SK-N-MC (cell line): Measurements from ENCODE around the gene ALG6.
"Not testable (repeated sequence)": the region's sequence is repeated elsewhere in the genome, so short reads cannot be mapped to it uniquely, and the experiment has no call there.

ENCODE experiments used
- DNase-seq: peaks from one replicate; pipeline ENCODE4 v3.0.0-alpha.2; 2011; ENCODE audit warnings: low read depth, low spot score
- H3K27ac ChIP-seq: fragments of 200-600 bp; sonication (generic); 2 replicates; pipeline ENCODE4 v1.5.1; 2016; ENCODE audit warnings: mixed run types
- H3K36me3 ChIP-seq: fragments of 200-600 bp; sonication (generic); 2 replicates; pipeline ENCODE4 v1.6.1; 2017; ENCODE audit warnings: antibody characterized with exemption, low read length, mixed read lengths; ENCODE audit not compliant: insufficient read depth
- H3K4me3 ChIP-seq: fragments of 200-600 bp; sonication (generic); 2 replicates; pipeline ENCODE4 v1.5.1; 2016
- H3K9ac ChIP-seq: fragments of 200-600 bp; sonication (generic); 2 replicates; pipeline ENCODE4 v1.8.0; 2017; ENCODE audit warnings: mixed run types, mixed read lengths; ENCODE audit not compliant: insufficient read length
- H3K9me3 ChIP-seq: fragments of 200-600 bp; sonication (generic); 2 replicates; pipeline ENCODE4 v1.6.1; 2017; ENCODE audit warnings: low read depth, mild to moderate bottlenecking, antibody characterized with exemption, low read length, moderate library complexity, mixed read lengths
- EZH2 ChIP-seq: fragments of 200-600 bp; sonication (generic); IDR thresholded peaks from one replicate; pipeline ENCODE4 v1.6.1; 2017; ENCODE audit warnings: antibody characterized with exemption
- FOXP2 ChIP-seq: optimal IDR thresholded peaks from 2 replicates; pipeline ENCODE3; 2011; ENCODE audit warnings: mild to moderate bottlenecking, moderate library complexity; ENCODE audit not compliant: insufficient read depth; ENCODE audit errors: extremely low read length, control extremely low read depth
- POLR2AphosphoS5 ChIP-seq: IDR thresholded peaks from 2 replicates; pipeline ENCODE4 v1.6.1; 2012; ENCODE audit warnings: mild to moderate bottlenecking, low read depth, low read length, borderline replicate concordance

ALG6 gene

DNA sequence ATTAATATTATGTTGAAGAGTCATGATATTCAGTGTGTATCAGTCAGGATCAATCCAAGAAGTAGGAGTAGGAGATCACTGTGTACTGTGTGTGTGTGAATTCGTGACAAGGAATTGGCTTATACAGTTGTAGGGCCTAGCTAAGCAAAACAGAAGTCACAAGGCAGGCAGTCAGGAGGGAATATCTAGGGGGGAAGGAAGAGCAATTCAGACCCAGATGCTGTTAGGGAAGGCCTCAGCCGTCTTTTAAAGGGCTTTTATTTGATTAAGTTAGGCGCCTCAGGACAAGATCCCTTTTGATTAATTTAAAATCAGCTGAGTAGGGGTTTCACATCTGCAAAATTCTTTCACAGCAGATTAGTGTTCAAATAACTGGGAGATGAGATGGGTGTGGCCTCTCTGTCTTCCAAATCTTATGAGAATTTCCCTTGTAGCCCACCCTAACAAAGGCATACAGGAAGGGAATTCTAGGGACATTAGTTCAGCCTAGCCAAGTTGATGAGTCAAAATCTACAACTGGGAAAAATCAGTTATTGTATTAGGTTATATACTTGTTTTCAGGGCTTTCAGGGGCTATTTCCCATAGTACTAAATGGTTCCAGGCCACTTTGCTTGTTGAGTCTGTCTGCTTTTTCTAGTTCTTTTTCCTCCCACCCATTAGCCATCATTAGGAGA is 47.4 kb downstream of the ALG6 start:
- Histone ChIP-seq H3K36me3 (peaks cover 7% of the 10 kb centered on the region), H3K4me3 (peak overlapping the region; percentile 44), H3K27ac (peak overlapping the region; percentile 96), H3K9me3 (no peaks in the 10 kb centered on the region), H3K9ac (peak overlapping the region; percentile 52)
- DNase-seq: peak; percentile 89
- TF ChIP-seq FOXP2 (peak; percentile 77), EZH2 (no peak), POLR2AphosphoS5 (peak; percentile 45; the same call in 1 of the 2 replicates)

DNA sequence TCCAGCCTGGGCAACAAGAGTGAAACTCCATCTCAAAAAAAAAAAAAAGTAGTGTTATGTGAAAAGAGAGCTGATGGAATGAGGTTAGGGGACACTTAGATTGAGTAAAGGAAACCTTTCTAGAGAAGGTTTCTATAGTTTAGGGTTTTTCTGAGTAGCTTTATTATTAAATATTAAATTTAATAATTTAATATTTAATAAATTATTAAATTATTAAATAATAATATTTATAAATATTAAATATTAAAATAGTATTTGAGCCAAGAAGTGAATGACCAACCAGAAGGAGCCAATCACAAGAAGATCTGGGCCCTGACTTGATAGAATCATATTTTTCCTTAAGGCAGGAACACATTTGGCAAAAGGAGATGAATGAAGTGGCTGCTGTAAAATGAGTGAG is 50.7 kb downstream of the ALG6 start:
- no peak for DNase-seq
- no peak overlapping the region for H3K4me3 ChIP-seq
- TF ChIP-seq EZH2 (no peak), POLR2AphosphoS5 (no peak), FOXP2 (no peak)
- H3K36me3 ChIP-seq: peaks cover 15% of the 10 kb centered on the region
- H3K9ac ChIP-seq: no peak overlapping the region
- no peak overlapping the region for H3K27ac ChIP-seq
- no peaks in the 10 kb centered on the region for H3K9me3 ChIP-seq

DNA sequence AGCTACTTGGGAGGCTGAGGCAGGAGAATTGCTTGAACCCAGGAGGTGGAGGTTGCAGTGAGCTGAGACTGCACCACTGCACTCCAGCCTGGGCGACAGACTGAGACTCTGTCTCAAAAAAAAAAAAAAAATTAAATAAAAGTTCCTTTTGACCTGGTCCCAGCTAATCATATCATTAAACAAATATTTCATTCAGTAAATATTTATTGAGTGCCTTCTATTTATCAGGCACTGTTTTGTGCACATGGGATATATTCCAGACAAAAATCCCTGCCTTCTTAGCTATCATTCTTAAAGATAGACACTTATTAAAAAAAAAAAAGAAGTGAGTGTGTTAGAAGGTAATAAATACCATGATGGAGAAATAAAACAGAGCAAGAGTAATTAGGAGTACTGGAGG is 53.3 kb downstream of the ALG6 start:
- H3K4me3 ChIP-seq, H3K9ac ChIP-seq, H3K27ac ChIP-seq, H3K9me3 ChIP-seq, DNase-seq: not testable (repeated sequence)
- peaks cover 15% of the 10 kb centered on the region for H3K36me3 ChIP-seq

DNA sequence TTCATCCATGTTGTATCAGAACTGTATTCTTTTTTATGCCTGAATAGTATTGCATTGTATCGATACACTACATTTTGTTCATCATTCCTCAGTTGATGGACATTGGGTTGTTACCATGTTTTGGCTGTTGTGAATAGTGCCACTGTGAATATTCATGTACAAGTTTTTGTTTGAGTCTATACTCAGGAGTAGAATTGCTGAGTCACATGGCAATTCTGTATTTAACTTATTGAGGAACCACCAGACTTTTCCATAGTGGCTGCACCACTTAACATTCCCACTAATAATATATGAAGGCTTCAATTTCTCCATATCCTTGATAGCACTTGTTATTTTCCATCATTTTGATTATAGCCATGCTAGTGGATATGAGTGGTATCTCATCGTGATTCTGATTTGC is 56.2 kb downstream of the ALG6 start:
- H3K9ac ChIP-seq: no peak overlapping the region
- H3K36me3 ChIP-seq: peaks cover 16% of the 10 kb centered on the region
- H3K27ac ChIP-seq: no peak overlapping the region
- no peak overlapping the region for H3K4me3 ChIP-seq
- no peak for TF ChIP-seq POLR2AphosphoS5
- no peak for TF ChIP-seq EZH2
- TF ChIP-seq FOXP2: no peak
- no peak for DNase-seq
- H3K9me3 ChIP-seq: no peaks in the 10 kb centered on the region

DNA sequence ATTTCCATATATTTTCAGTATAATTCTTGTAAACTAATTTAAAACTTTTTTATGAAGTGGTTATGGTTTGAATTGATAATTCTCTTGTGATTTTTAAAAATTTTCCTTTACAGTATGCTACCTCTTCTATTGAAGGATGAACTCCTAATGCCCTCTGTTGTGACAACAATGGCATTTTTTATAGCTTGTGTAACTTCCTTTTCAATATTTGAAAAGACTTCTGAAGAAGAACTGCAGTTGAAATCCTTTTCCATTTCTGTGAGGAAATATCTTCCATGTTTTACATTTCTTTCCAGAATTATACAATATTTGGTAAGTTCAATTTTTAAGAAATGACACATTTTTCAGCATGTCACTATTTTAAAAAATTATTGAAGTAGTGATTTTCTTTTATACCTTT is 61.4 kb downstream of the ALG6 start:
- Histone ChIP-seq H3K27ac (no peak overlapping the region), H3K36me3 (peaks cover 40% of the 10 kb centered on the region), H3K9ac (no peak overlapping the region), H3K4me3 (no peak overlapping the region), H3K9me3 (peaks cover 9% of the 10 kb centered on the region; the same call in 1 of the 2 replicates)
- no peak for DNase-seq
- TF ChIP-seq FOXP2 (no peak), EZH2 (no peak), POLR2AphosphoS5 (no peak)

DNA sequence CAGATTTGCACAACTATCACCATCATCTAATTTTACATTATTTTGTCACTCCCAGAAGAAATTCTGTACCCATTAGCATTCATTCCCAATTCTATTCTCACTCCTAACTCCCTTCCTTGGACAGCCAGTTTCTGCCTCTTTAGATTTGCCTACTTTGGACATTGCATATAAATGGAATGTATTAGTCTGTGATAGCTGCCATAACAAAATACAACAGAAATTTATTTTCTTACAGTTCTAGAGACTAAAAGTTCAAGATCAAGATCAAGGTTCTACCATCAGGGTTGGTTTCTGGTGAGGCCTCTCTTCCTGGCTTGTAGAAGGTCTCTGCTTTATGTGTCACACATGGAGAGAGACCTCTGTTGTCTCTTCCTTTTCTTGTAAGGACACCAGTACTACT is 61.9 kb downstream of the ALG6 start:
- peaks cover 9% of the 10 kb centered on the region; the same call in 1 of the 2 replicates for H3K9me3 ChIP-seq
- no peak for DNase-seq
- H3K9ac ChIP-seq: no peak overlapping the region
- TF ChIP-seq POLR2AphosphoS5 (no peak), FOXP2 (no peak), EZH2 (no peak)
- H3K36me3 ChIP-seq: peaks cover 40% of the 10 kb centered on the region
- H3K27ac ChIP-seq: no peak overlapping the region
- H3K4me3 ChIP-seq: no peak overlapping the region

DNA sequence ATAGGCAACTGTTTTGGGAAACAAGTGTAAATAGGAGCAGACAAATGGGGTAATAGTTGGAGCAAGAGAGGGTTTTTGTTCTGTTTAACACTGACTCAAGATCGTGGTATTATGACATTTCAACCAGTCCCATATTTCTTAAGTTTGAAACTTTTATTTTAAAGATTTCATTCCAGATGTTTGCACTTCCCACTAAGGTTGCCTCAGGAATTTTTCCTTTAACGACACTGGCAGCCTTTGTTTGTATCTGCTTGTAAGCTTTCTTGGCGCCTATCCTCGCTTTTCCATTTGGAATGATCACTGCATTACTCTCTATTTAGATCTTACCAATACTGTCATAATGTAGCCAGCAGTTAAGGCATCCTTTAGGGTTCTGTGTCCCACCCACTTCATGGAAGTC is 67.7 kb downstream of the ALG6 start:
- no peak for DNase-seq
- H3K27ac ChIP-seq: peak overlapping the region; percentile 37; the same call in 1 of the 2 replicates
- peaks cover 9% of the 10 kb centered on the region; the same call in 1 of the 2 replicates for H3K9me3 ChIP-seq
- H3K4me3 ChIP-seq: no peak overlapping the region
- no peak overlapping the region for H3K9ac ChIP-seq
- H3K36me3 ChIP-seq: peaks cover 28% of the 10 kb centered on the region
- TF ChIP-seq POLR2AphosphoS5 (no peak), EZH2 (no peak), FOXP2 (no peak)

DNA sequence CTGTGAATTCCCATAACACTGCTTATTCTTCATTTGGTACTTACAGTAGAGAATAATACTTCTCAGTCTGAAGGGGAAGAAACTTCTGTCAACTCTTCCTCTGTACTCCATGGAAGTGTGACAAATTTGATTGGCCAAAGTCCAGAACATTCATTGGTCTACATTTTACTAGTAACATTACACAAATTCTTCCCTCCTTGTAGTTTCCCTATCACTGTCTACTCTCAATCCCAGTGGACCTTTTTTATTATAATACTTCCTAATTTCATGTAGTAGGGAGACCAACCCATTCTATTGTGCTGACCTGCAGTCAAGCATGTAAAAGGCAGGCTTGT is 74.7 kb downstream of the ALG6 start:
- Histone ChIP-seq H3K9me3 (no peaks in the 10 kb centered on the region), H3K4me3 (no peak overlapping the region), H3K9ac (no peak overlapping the region), H3K36me3 (peaks cover 3% of the 10 kb centered on the region; the same call in 1 of the 2 replicates), H3K27ac (peak overlapping the region; percentile 35; the same call in 1 of the 2 replicates)
- no peak for TF ChIP-seq EZH2
- no peak for TF ChIP-seq POLR2AphosphoS5
- no peak for TF ChIP-seq FOXP2
- DNase-seq: no peak

DNA sequence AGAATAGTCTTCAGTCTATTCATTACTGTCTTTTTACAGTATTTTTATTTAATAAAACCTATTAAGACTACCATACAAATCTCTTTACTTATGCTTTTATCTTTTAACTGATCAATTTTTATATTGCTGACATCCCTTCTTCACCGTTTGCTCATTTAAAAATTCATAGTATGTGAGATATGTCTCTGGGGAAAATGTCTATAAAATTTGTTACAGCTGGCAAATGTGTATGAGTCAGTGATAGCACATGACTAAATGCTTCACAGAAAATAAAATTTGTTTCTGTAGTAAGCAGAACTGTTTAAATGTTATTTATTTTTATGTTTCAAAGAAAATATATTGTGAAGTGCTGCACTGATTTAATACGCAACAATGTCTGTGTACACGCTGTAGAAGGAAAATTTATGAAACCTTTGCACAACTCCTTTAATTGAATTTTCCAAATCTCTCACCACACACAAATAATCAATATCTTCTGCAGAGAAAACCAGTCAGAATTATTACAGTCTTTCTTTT is 81.4 kb downstream of the ALG6 start:
- TF ChIP-seq POLR2AphosphoS5 (no peak), FOXP2 (no peak), EZH2 (no peak)

More for the DNA sequence above, 81.4 kb downstream of the ALG6 start:
- no peaks in the 10 kb centered on the region for H3K9me3 ChIP-seq
- DNase-seq: no peak
- H3K27ac ChIP-seq: peak overlapping the region; percentile 76; the same call in 1 of the 2 replicates
- H3K9ac ChIP-seq: no peak overlapping the region
- H3K4me3 ChIP-seq: no peak overlapping the region
- H3K36me3 ChIP-seq: no peaks in the 10 kb centered on the region; the same call in 1 of the 2 replicates
